Caco-2 (cell line): Measurements from ENCODE around the gene HDAC11. TPM values are rescaled to one million over a fixed set of nuclear protein-coding genes. Genes with fewer than 3 reads are reported as not detected.

Source experiments
- BruUV-seq: library from RNA; stranded (reverse); fragments of 400-500 nt; replicated peaks from 2 replicates; lab custom pipeline; 2021; lab: Mats Ljungman, UMichigan
- CTCF ChIA-PET: fragments of 300-600 bp; sonication (Branson Sonifier 250); formaldehyde crosslinking; loops from one replicate; lab custom pipeline; 2022; ENCODE audit warnings: antibody characterized with exemption; lab: Charles Lee
- POLR2A ChIA-PET: fragments of 300-600 bp; sonication (Branson Sonifier 250); formaldehyde crosslinking; loops from one replicate; lab custom pipeline; 2022; ENCODE audit warnings: antibody characterized with exemption; lab: Charles Lee
- DNase-seq, 2 experiments: peaks; one replicate each; pipeline versions ENCODE4 v3.0.0 to v3.0.0-alpha.2; 2020 to 2022
- H3K27me3 ChIP-seq: replicated peaks from 2 replicates; pipeline ENCODE4 v1.6.0; 2011; ENCODE audit warnings: low read length; ENCODE audit not compliant: control insufficient read depth, insufficient read depth
- H3K36me3 ChIP-seq: 2 replicates; pipeline ENCODE4 v1.5.1; 2011; ENCODE audit warnings: low read length; ENCODE audit not compliant: control insufficient read depth, insufficient read depth
- H3K4me1 ChIP-seq: fragments of 250-450 bp; sonication (Bioruptor Pico); 2 replicates; pipeline ENCODE4 v1.5.1; 2020; ENCODE audit warnings: mild to moderate bottlenecking
- H3K4me3 ChIP-seq: 2 replicates; pipeline ENCODE4 v1.5.1; 2011; ENCODE audit warnings: low read depth, mild to moderate bottlenecking, control low read depth, low read length
- H3K9me3 ChIP-seq: fragments of 250-450 bp; sonication (Bioruptor Pico); 2 replicates; pipeline ENCODE4 v1.5.1; 2020; ENCODE audit warnings: mild to moderate bottlenecking, moderate library complexity
- H3K27ac Mint-ChIP-seq: one replicate; pipeline ENCODE4 v1.8.0; 2022; ENCODE audit warnings: mixed read lengths; ENCODE audit not compliant: unreplicated experiment
- H3K27me3 Mint-ChIP-seq: one replicate; pipeline ENCODE4 v1.8.0; 2022; ENCODE audit warnings: mixed read lengths; ENCODE audit not compliant: insufficient read depth, unreplicated experiment
- H3K36me3 Mint-ChIP-seq: one replicate; pipeline ENCODE4 v1.8.0; 2022; ENCODE audit warnings: mild to moderate bottlenecking, mixed read lengths; ENCODE audit not compliant: insufficient read depth, unreplicated experiment
- H3K4me1 Mint-ChIP-seq: one replicate; pipeline ENCODE4 v1.8.0; 2022; ENCODE audit warnings: low read depth, mixed read lengths; ENCODE audit not compliant: unreplicated experiment
- H3K4me3 Mint-ChIP-seq: one replicate; pipeline ENCODE4 v1.8.0; 2022; ENCODE audit warnings: mild to moderate bottlenecking, moderate library complexity, mixed read lengths; ENCODE audit not compliant: unreplicated experiment
- H3K9me3 Mint-ChIP-seq: one replicate; pipeline ENCODE4 v1.8.0; 2022; ENCODE audit warnings: mixed read lengths; ENCODE audit not compliant: unreplicated experiment
- CTCF ChIP-seq, 2 experiments: fragments of 200-600 bp in 1 of 2; IDR thresholded peaks; 1 replicate in 1 of 2; 2 replicates in 1 of 2; pipeline versions ENCODE4 v1.5.1 to v1.8.0; 2011 to 2022; ENCODE audit warnings: antibody characterized with exemption in 1 of 2, control low read depth in 1 of 2, inconsistent platforms in 1 of 2, low read depth in 1 of 2, low read length in 1 of 2, mild to moderate bottlenecking in 1 of 2, moderate library complexity in 1 of 2; ENCODE audit not compliant: insufficient read depth in 1 of 2, severe bottlenecking in 1 of 2, unreplicated experiment in 1 of 2
- intact Hi-C: fragments of 100-400 bp; cut with micrococcal nuclease; formaldehyde crosslinking; loops from one replicate; pipeline ENCODE4 v1.10.0; 2022; ENCODE audit not compliant: unreplicated experiment
- total RNA-seq: library from RNA; stranded (reverse); gene quantifications from 2 replicates; pipeline ENCODE4 v1.2.3, GENCODE V29; 2022

HDAC11 gene
- total RNA-seq, 1 experiment from 2014 or later, result 10.9 TPM

GRCh38 chr3:13451301-13451673, 28.8 kb upstream of the HDAC11 start:
- Mint-ChIP-seq H3K9me3 (no peaks in the 10 kb centered on the region), H3K4me1 (no peaks in the 10 kb centered on the region), H3K36me3 (no peaks in the 10 kb centered on the region), H3K4me3 (peak overlapping the region; percentile 78), H3K27me3 (no peaks in the 10 kb centered on the region), H3K27ac (peak overlapping the region; percentile 92)
- peak in 1 of 2 experiments; percentile 40 for DNase-seq
- Histone ChIP-seq H3K4me3 (peak overlapping the region; percentile 68), H3K9me3 (no peaks in the 10 kb centered on the region), H3K36me3 (no peaks in the 10 kb centered on the region), H3K4me1 (no peaks in the 10 kb centered on the region), H3K27me3 (no peaks in the 10 kb centered on the region)
- TSS peak; percentile 88 for BruUV-seq
- ChIA-PET POLR2A (interaction anchor here (1.0 kb wide), 1 partner anchor 28 kb away, joined by 3 read pairs; no protein-coding TSS in a partner anchor), CTCF (interaction anchor here (0.6 to 2.2 kb wide), 12 partner anchors 10 to 445 kb away, joined by 3 to 23 read pairs (median 4); partner anchors contain the start of gene HDAC11)
- intact Hi-C loops, result loop anchor here (5.0 to 10.0 kb wide), 2 partner anchors 99 to 226 kb away; no protein-coding TSS in a partner anchor
- no peak for TF ChIP-seq CTCF (IDR thresholded peaks at IDR 0.05; ENCODE audit: insufficient read depth in 1 of 2, low read depth in 1 of 2, low read length in 1 of 2, severe bottlenecking in 1 of 2, unreplicated experiment in 1 of 2)

DNA sequence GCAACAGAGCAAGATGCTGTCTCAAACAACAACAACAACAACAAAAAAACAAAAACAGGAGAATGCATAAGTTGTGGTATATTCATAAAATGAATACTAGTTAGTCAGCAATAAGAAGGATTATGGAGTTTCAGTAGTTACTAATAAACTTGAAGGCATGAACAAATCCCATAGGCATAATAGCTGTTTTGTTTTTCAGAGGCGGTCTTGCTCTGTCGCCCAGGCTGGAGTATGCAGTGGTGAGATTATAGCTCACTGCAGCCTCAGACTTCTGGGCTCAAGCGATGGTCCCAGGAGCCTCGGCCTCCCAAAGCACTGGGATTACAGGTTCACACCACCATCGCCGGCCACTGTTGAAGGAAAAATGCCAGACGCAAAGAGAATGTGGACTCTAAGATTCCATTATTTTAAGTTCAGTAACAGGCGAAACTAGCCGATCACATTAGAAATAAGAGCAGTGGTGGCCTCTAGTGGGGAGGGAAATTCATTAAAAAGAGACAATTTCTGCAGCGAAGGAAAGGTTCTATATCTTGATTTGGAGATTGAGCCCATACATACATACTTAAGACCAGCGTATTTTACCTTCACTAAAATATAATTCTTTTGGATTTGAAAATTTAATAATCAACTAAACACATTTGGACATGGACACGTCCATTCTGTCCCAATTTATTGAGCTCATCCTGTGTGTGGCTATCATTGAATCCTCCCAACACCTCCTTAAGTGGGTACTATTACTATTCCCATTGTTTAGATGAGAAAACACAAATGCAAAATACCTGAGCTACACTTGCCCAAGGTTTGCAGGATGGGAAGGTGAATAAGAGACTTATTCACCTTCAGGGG, 27.4 kb upstream of the HDAC11 start:
- H3K9me3 ChIP-seq, result no peaks in the 10 kb centered on the region
- ChIA-PET CTCF (interaction anchor here (0.5 to 2.2 kb wide), 16 partner anchors 9 to 444 kb away, joined by 3 to 23 read pairs (median 4); partner anchors contain the start of genes HDAC11 and NUP210), POLR2A (interaction anchor here (0.6 to 1.5 kb wide), 3 partner anchors 27 to 56 kb away, joined by 3 to 6 read pairs (median 3); partner anchors contain the start of genes HDAC11 and NUP210)
- BruUV-seq, result no TSS peak
- peak overlapping the region; percentile 68 for H3K4me3 ChIP-seq
- Mint-ChIP-seq H3K4me3 (peak overlapping the region; percentile 78), H3K27ac (peak overlapping the region; percentile 92), H3K9me3 (no peaks in the 10 kb centered on the region), H3K27me3 (no peaks in the 10 kb centered on the region), H3K36me3 (no peaks in the 10 kb centered on the region), H3K4me1 (no peaks in the 10 kb centered on the region)
- peak in 1 of 2 experiments; percentile 61 for DNase-seq
- no peaks in the 10 kb centered on the region for H3K27me3 ChIP-seq
- no peaks in the 10 kb centered on the region for H3K4me1 ChIP-seq
- TF ChIP-seq CTCF (IDR thresholded peaks at IDR 0.05; ENCODE audit: insufficient read depth in 1 of 2, low read depth in 1 of 2, low read length in 1 of 2, severe bottlenecking in 1 of 2, unreplicated experiment in 1 of 2), result peak; percentile 60 to 63
- no peaks in the 10 kb centered on the region for H3K36me3 ChIP-seq
- intact Hi-C loops, result loop anchor here (1.0 to 10.0 kb wide), 6 partner anchors 28 to 360 kb away; partner anchors contain the start of genes HDAC11 and NUP210

DNA sequence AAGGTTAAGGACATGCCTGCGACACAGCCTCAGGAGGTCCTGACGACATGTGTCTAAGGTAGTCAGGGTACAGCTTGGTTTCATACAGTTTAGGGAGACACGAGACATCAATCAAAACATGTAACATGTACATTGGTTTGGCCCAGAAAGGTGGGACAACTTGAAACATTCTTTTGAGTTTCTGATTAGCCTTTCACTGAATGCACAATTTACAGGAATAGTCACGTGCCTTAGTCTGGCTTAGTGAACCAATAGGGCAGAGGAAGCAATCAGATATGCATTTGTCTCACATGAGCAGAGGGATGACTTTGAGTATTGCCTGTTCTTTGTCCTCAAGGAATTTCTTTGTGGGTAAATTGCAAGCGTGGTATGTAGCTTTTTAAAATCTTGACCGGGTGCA, 24.5 kb upstream of the HDAC11 start:
- Mint-ChIP-seq H3K27ac (no peak overlapping the region), H3K4me3 (no peak overlapping the region), H3K27me3 (no peaks in the 10 kb centered on the region), H3K9me3 (no peaks in the 10 kb centered on the region), H3K36me3 (no peaks in the 10 kb centered on the region), H3K4me1 (no peaks in the 10 kb centered on the region)
- ChIA-PET CTCF (interaction anchor here (0.8 kb wide), 1 partner anchor 35 kb away, joined by 6 read pairs; the partner anchor contains the start of gene NUP210), POLR2A (no interaction called here)
- Histone ChIP-seq H3K36me3 (no peaks in the 10 kb centered on the region), H3K4me1 (no peaks in the 10 kb centered on the region), H3K27me3 (no peaks in the 10 kb centered on the region), H3K4me3 (no peak overlapping the region), H3K9me3 (no peaks in the 10 kb centered on the region)
- intact Hi-C loops, result loop anchor here (10.0 kb wide), 1 partner anchor 231 kb away; no protein-coding TSS in a partner anchor
- no peak for DNase-seq
- no TSS peak for BruUV-seq
- TF ChIP-seq CTCF (IDR thresholded peaks at IDR 0.05; ENCODE audit: insufficient read depth in 1 of 2, low read depth in 1 of 2, low read length in 1 of 2, severe bottlenecking in 1 of 2, unreplicated experiment in 1 of 2), result no peak
